Endothelial cell of umbilical vein (primary cell): Measurements from ENCODE around the gene CACNA1F. TPM values are rescaled to one million over a fixed set of nuclear protein-coding genes. Genes with fewer than 3 reads are reported as not detected.

Experiments used
- BruUV-seq: library from RNA; stranded (reverse); fragments of 400-500 nt; replicated peaks from 2 replicates; lab custom pipeline; 2021; lab: Mats Ljungman, UMichigan
- CTCF ChIA-PET: fragments of 300-600, 350-600 bp; sonication (Branson Sonifier 250); formaldehyde crosslinking; loops from one replicate; lab custom pipeline; 2021; ENCODE audit warnings: antibody characterized with exemption, inconsistent platforms; lab: Charles Lee
- POLR2A ChIA-PET: fragments of 300-600, 350-600 bp; sonication (Branson Sonifier 250); formaldehyde crosslinking; loops from one replicate; lab custom pipeline; 2021; ENCODE audit warnings: antibody characterized with exemption, inconsistent platforms; lab: Charles Lee
- DNase-seq: peaks from one replicate; pipeline ENCODE4 v3.0.0-alpha.2; 2011; ENCODE audit warnings: low read depth, low spot score
- FAIRE-seq: peaks from 2 replicates; lab custom pipeline; 2011; peaks lifted over from hg19 to GRCh38; lab: Jason Lieb, UNC
- H2AFZ ChIP-seq: 2 replicates; pipeline ENCODE4 v1.6.0; 2012; ENCODE audit warnings: low read depth, low read length, control low read depth, inconsistent platforms
- H3K27ac ChIP-seq: 2 replicates; pipeline ENCODE4 v1.5.1; 2011; ENCODE audit warnings: low read depth, mild to moderate bottlenecking, control low read depth, low read length, moderate library complexity; ENCODE audit not compliant: insufficient read depth
- H3K27me3 ChIP-seq, 2 experiments: 2 replicates each; pipeline versions ENCODE4 v1.6.0 to v1.6.1; 2011; ENCODE audit warnings: low read length in 2 of 2, mixed read lengths in 1 of 2; ENCODE audit not compliant: control insufficient read depth in 2 of 2, insufficient read depth in 2 of 2
- H3K36me3 ChIP-seq, 2 experiments: 2 replicates in 1 of 2; 3 replicates in 1 of 2; pipeline ENCODE4 v1.5.1; 2011; ENCODE audit warnings: low read length in 2 of 2, mild to moderate bottlenecking in 1 of 2, moderate library complexity in 1 of 2; ENCODE audit not compliant: control insufficient read depth in 2 of 2, insufficient read depth in 2 of 2; ENCODE audit errors: extremely low read depth in 1 of 2
- H3K4me1 ChIP-seq: 3 replicates; pipeline ENCODE4 v1.5.1; 2011; ENCODE audit warnings: mild to moderate bottlenecking, low read length; ENCODE audit not compliant: control insufficient read depth, insufficient read depth; ENCODE audit errors: extremely low read depth
- H3K4me2 ChIP-seq: 2 replicates; pipeline ENCODE4 v1.6.1; 2011; ENCODE audit warnings: low read length, control low read depth, mixed read lengths; ENCODE audit not compliant: insufficient read depth
- H3K4me3 ChIP-seq, 3 experiments: fragments of 200-600 bp in 1 of 3; sonication (generic), shearing (Covaris generic) in 1 of 3; replicated peaks in 1 of 3; 2 replicates each; pipeline ENCODE4 v1.5.1; 2011 to 2016; ENCODE audit warnings: control low read depth in 3 of 3, low read length in 3 of 3, mild to moderate bottlenecking in 2 of 3, inconsistent platforms in 1 of 3, low read depth in 1 of 3, moderate library complexity in 1 of 3; ENCODE audit not compliant: insufficient read depth in 1 of 3
- H3K79me2 ChIP-seq: 2 replicates; pipeline ENCODE4 v1.6.0; 2012; ENCODE audit warnings: low read length, inconsistent platforms; ENCODE audit not compliant: control insufficient read depth, insufficient read depth
- H3K9ac ChIP-seq: replicated peaks from 2 replicates; pipeline ENCODE3; 2011; ENCODE audit warnings: low read length, control low read depth; ENCODE audit not compliant: insufficient read depth; ENCODE audit errors: extremely low read depth
- H3K9me1 ChIP-seq: replicated peaks from 3 replicates; pipeline ENCODE4 v1.6.0; 2011; ENCODE audit warnings: mild to moderate bottlenecking, low read length; ENCODE audit not compliant: control insufficient read depth, insufficient read depth; ENCODE audit errors: extremely low read depth
- H3K9me3 ChIP-seq: replicated peaks from 2 replicates; pipeline ENCODE4 v1.5.1; 2012; ENCODE audit warnings: low read length, inconsistent platforms; ENCODE audit not compliant: control insufficient read depth, insufficient read depth
- H4K20me1 ChIP-seq: replicated peaks from 2 replicates; pipeline ENCODE3; 2011; ENCODE audit warnings: mild to moderate bottlenecking, low read length; ENCODE audit not compliant: control insufficient read depth, insufficient read depth; ENCODE audit errors: extremely low read depth
- EZH2 ChIP-seq: IDR thresholded peaks from 2 replicates; pipeline ENCODE4 v1.6.1; 2012; ENCODE audit warnings: borderline replicate concordance, low read depth, mild to moderate bottlenecking, moderate library complexity, low read length, inconsistent platforms; ENCODE audit not compliant: severe bottlenecking
- FOS ChIP-seq: IDR thresholded peaks from 2 replicates; pipeline ENCODE4 v1.6.1; 2011; ENCODE audit warnings: mild to moderate bottlenecking, low read length, moderate library complexity, borderline replicate concordance; ENCODE audit not compliant: insufficient read depth
- GATA2 ChIP-seq: IDR thresholded peaks from 2 replicates; pipeline ENCODE4 v1.7.0; 2011; ENCODE audit warnings: low read depth, mild to moderate bottlenecking, moderate library complexity, mixed read lengths, low read length; ENCODE audit not compliant: insufficient read length, insufficient read depth
- JUN ChIP-seq: IDR thresholded peaks from 2 replicates; pipeline ENCODE4 v1.6.1; 2011; ENCODE audit warnings: borderline replicate concordance, low read depth; ENCODE audit not compliant: insufficient read length, insufficient read depth
- MYC ChIP-seq: IDR thresholded peaks from one replicate; pipeline ENCODE4 v1.6.1; 2011; ENCODE audit warnings: mild to moderate bottlenecking, low read depth, low read length
- POLR2A ChIP-seq: IDR thresholded peaks from 2 replicates; pipeline ENCODE4 v1.6.1; 2012; ENCODE audit warnings: low read depth, mild to moderate bottlenecking, control low read depth, low read length
- POLR2AphosphoS5 ChIP-seq: IDR thresholded peaks from 2 replicates; pipeline ENCODE4 v1.6.1; 2012; ENCODE audit warnings: low read depth, mild to moderate bottlenecking, control low read depth, low read length, moderate library complexity; ENCODE audit not compliant: insufficient read depth
- dilution Hi-C: fragments of 300-500 bp; cut with MboI; formaldehyde crosslinking; loops from one replicate; pipeline ENCODE4 v1.15.0; 2019; ENCODE audit warnings: low sequenced_read_pairs; ENCODE audit not compliant: extremely low pct_ligation_motif_present
- intact Hi-C: fragments of 100-400 bp; cut with micrococcal nuclease; formaldehyde crosslinking; loops from one replicate; pipeline ENCODE4 v1.10.0; 2022
- polyA plus RNA-seq, 4 experiments: library from polyadenylated mRNA; depleted of rRNA in 3 of 4; stranded (reverse) in 3 of 4; unstranded in 1 of 4; fragments of >200 nt; gene quantifications; 2 replicates each; pipeline versions ENCODE4 v1.2.1 to v1.2.3, GENCODE V29; 2011 to 2012; ENCODE audit warnings: missing spikeins in 1 of 4
- total RNA-seq: library from RNA; stranded (reverse); gene quantifications from 2 replicates; pipeline ENCODE4 v1.2.3, GENCODE V29; 2021
- TF ChIP-seq, protein P1 (sequence below): IDR thresholded peaks from 2 replicates; pipeline ENCODE4 v1.6.1; 2011; ENCODE audit not compliant: insufficient read depth, insufficient read length
- TF ChIP-seq, protein P2 (sequence below), 2 donors: IDR thresholded peaks; 1 replicate in 1 of 2; 2 replicates in 1 of 2; pipeline ENCODE4 v1.5.1; 2011; ENCODE audit warnings: low read length in 2 of 2, mild to moderate bottlenecking in 2 of 2, moderate library complexity in 2 of 2, control low read depth in 1 of 2, inconsistent platforms in 1 of 2, low read depth in 1 of 2; ENCODE audit not compliant: insufficient read depth in 1 of 2; ENCODE audit errors: extremely low read depth in 1 of 2

Gene CACNA1F
- total and polyA plus RNA-seq, 2 donors (not counting 3 experiments of a cell fraction or from before 2014, with no cell fraction given) = not detected

GRCh38 chrX:49157194-49157593, 75.9 kb downstream of the CACNA1F start:
- ChIA-PET POLR2A (interaction anchor here (0.7 kb wide), 1 partner anchor 14 kb away, joined by 5 read pairs; no protein-coding TSS in a partner anchor), CTCF (interaction anchor here (1.1 kb wide), 1 partner anchor 35 kb away, joined by 3 read pairs; no protein-coding TSS in a partner anchor)
- Histone ChIP-seq H3K4me1 (peaks cover 2% of the 10 kb centered on the region), H2AFZ (no peak overlapping the region), H3K4me2 (no peak overlapping the region), H3K9me1 (no peaks in the 10 kb centered on the region), H3K4me3 (no peak overlapping the region), H3K36me3 (no peaks in the 10 kb centered on the region), H3K9me3 (no peaks in the 10 kb centered on the region), H4K20me1 (no peaks in the 10 kb centered on the region), H3K27ac (no peak overlapping the region), H3K79me2 (no peaks in the 10 kb centered on the region), H3K9ac (no peak overlapping the region), H3K27me3 (no peaks in the 10 kb centered on the region)
- no peak for DNase-seq
- dilution Hi-C loops (no loop called here), intact Hi-C loops (no loop called here)
- FAIRE-seq = no peak
- TF ChIP-seq MYC = no peak
- TF ChIP-seq, protein P1, sequence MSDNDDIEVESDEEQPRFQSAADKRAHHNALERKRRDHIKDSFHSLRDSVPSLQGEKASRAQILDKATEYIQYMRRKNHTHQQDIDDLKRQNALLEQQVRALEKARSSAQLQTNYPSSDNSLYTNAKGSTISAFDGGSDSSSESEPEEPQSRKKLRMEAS = no peak
- no peak for TF ChIP-seq EZH2
- TF ChIP-seq FOS = no peak
- no peak for TF ChIP-seq POLR2A
- no peak for TF ChIP-seq POLR2AphosphoS5
- TF ChIP-seq JUN = no peak
- TF ChIP-seq, protein P2, sequence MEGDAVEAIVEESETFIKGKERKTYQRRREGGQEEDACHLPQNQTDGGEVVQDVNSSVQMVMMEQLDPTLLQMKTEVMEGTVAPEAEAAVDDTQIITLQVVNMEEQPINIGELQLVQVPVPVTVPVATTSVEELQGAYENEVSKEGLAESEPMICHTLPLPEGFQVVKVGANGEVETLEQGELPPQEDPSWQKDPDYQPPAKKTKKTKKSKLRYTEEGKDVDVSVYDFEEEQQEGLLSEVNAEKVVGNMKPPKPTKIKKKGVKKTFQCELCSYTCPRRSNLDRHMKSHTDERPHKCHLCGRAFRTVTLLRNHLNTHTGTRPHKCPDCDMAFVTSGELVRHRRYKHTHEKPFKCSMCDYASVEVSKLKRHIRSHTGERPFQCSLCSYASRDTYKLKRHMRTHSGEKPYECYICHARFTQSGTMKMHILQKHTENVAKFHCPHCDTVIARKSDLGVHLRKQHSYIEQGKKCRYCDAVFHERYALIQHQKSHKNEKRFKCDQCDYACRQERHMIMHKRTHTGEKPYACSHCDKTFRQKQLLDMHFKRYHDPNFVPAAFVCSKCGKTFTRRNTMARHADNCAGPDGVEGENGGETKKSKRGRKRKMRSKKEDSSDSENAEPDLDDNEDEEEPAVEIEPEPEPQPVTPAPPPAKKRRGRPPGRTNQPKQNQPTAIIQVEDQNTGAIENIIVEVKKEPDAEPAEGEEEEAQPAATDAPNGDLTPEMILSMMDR (IDR thresholded peaks at IDR 0.05; ENCODE audit: extremely low read depth in 1 of 2, insufficient read depth in 1 of 2, low read depth in 1 of 2, low read length in 2 of 2) = no peak
- TF ChIP-seq GATA2 = no peak
- no TSS peak for BruUV-seq
